Activated T-helper 1 cell treated with Interleukin-2 at 50 U/mL for 16 hours (primary cell): ENCODE measurements around the gene RND2.
A peak's percentile ranks its signal among the peaks of the same experiment; 100 is the strongest.

ENCODE experiments used
- DNase-seq: peaks from one replicate; pipeline ENCODE4 v3.0.0-alpha.2; 2020; ENCODE audit warnings: low read depth

RND2 gene

DNA sequence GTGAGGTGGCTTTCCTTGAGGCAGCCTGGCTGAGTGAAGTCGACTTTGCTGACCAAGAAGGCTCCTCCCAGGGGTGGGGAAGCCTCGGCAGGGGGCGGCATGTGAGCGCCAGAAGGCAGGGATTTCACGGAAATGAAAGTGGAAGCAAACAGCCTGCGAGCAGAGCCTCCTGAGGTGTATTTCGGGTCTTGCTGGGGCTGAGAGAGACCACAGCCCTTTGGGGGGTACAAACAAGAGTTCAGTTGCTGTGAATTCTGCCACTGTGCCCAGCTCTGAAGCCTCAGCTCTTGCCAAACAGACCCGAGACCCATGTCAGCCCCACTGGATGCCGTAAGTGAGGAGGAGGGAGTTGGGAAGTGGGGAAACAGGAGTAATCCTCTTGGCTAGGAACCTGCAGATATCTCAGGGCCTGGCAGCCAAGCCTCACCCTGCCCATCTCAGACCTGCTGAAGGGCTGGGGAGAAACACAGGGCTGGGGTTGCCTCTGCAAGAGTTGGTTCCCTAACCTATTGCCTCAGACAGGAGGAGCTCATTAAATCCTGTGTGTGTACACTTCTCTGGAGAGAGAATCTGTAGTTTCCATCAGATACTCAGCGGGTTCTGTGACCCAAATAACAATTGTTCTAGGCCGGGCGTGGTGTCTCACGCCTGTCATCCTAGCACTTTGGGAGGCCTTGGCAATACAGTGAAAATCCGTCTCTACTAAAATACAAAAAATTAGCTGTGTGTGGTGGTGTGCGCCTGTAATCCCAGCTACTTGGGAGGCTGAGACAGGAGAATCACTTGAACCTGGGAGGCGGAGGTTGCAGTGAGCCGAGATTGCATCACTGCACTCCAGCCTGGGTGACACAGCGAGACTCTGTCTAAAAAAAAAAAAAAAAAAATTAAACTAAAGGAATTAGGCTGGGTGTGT is 18.1 kb upstream of the RND2 start, which contains the start of gene IFI35:
TSS of gene IFI35 (plus strand) at position 146 of the 913 bp plus-strand sequence. CDS start at position 310, 164 bp downstream.
- DNase-seq, result peak; percentile 76

DNA sequence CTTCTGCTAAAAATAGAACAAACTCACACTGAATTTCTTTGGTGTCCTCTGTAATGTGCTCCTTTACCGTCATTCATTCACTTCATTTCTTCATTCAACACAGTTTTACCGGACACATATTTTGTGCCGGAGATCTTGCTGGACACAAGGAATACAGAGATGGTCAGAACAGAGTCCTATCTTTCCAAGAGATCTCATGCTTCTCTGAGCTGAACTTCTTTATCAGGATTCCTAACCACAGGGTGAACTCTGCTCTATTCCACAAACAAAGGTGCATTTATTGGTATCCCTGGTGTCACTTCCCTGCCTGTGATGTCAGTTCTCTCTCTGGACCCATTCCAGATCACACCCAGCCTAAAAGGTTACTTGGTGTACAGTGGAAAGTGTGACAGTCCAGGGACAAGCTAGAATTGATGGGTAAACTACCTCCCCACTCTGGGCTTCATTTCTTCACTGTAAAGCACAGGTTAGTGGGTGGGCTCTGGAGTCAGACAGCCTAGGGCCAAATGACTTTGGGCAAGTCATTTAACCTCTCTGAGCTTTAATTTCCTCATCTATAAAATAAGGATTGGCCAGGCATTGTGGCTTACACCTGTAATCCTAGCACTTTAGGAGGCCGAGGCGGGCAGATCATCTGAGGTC is 14.2 kb upstream of the RND2 start:
- no peak for DNase-seq

DNA sequence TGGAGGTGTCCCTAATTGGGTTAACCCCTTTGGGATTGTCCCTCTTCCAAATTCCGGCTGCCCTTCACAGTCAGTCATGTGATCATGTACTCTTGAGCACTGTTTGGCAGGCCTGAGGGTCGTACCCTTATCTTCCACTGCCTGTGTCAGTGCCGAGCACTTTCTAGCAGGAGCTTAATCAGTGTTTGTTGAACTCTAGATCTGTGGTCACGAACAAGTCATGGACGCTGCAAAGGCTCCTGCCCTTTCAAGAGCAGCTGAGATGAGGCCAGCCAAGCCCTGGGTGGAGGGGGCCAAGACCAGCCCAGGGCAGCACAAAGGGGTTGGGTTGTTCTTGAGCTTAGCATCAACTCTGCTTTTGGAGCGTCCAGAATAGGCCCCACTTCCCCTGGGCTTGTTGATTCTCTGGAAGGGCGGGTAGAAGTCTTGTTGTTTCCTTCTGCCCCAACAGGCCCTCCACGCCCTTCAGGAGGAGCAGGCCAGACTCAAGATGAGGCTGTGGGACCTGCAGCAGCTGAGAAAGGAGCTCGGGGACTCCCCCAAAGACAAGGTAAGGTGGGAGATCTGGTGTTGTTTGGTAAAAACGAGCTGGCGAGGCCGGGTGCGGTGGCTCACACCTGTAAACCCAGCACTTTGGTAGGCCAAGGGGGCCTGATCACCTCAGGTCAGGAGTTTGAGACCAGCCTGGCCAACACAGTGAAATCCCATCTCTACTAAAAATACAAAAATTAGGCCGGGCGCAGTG is 13.1 kb upstream of the RND2 start:
- DNase-seq, result no peak

DNA sequence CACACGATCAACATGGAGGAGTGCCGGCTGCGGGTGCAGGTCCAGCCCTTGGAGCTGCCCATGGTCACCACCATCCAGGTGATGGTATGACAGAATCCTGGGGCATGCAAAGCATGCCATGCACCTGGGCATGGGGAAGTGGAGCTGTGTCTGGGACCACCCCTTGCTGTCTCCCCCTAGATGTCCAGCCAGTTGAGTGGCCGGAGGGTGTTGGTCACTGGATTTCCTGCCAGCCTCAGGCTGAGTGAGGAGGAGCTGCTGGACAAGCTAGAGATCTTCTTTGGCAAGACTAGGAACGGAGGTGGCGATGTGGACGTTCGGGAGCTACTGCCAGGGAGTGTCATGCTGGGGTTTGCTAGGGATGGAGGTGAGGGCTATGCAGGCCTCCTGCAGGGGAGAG is 11.7 kb upstream of the RND2 start:
- no peak for DNase-seq

DNA sequence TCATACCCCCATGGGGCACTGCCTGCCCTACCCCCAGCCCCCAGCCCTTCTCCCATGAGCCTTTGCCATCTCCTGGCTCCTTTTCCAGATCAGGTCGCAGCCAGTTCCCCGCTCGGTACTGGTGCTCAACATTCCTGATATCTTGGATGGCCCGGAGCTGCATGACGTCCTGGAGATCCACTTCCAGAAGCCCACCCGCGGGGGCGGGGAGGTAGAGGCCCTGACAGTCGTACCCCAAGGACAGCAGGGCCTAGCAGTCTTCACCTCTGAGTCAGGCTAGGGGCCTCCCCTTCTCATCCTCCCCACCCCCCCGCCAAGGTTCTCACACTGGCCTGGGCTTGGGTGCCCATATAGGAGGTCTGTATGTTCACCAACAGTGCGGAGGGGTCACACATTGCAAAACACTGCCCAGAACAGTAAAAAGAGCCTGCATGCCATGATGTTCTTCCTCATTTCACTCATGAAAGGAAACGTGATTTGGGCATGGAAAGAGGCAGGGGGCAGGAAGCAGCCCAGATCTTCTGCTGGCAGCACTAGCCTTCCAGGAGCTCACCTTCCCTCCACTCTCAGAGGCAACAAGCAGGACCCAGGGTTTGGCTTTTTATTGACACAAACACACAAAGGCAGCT is 10.9 kb upstream of the RND2 start:
- no peak for DNase-seq

DNA sequence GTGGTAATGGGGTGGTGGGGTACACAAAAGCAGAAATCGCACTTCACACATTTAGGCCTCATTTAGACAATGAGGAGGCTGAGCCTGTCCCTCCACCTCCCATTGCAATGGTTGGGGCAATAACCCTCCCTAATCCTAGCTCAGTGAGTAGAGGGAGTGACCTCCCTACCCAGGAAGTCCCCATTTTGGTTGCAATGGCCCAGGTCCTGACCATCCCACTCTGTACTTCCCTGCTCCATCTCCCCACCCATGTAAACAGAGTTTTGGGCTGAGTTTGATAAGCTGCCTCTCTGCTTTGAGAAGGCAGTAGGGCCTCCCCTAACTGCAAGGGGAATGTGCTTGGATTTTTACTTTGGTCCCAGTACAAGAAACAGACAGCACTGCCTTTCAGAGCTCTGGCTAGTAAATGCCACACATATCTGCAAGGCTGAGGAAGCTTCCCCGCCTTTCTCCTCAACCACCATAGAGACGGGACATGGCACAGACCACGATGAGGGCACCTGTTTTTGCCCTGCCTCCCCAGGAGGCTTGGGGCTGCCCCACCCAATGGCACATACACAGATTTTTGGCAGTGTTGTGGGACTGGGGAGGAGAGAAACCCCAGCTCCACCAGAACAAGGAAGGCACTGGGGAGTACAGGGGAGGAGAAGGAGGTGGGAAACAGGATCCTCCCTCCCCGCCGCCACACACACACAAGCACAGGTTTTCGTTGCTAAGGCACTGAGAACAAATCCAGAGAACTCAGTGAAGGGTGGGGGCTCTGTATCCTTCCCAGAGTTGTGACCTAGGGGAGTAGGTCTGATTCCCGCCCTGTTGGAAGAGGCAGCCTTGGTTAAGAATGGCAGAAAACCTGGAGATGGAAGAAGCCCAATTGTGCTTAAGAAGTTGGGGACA is 10.1 kb upstream of the RND2 start:
- DNase-seq, result no peak

DNA sequence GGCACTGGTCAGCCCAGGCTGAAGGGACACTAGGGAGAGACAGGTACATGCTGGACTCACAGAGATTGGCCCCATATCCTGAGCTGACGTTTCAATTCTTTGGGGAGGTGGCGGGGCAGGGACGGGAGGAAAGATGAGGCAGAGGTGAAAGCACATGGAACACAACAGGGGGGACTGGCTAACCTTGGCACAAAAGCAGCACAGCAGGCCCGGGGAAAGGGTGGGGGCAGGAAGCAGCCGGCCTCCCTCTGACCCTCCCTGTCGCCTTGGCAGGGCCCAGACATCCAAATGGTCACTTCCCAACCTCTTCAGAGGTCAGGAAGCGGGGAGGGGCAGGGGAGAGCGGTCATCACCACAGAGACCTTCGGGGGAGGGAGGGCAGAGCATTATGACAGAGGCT is 9.5 kb upstream of the RND2 start:
- no peak for DNase-seq

DNA sequence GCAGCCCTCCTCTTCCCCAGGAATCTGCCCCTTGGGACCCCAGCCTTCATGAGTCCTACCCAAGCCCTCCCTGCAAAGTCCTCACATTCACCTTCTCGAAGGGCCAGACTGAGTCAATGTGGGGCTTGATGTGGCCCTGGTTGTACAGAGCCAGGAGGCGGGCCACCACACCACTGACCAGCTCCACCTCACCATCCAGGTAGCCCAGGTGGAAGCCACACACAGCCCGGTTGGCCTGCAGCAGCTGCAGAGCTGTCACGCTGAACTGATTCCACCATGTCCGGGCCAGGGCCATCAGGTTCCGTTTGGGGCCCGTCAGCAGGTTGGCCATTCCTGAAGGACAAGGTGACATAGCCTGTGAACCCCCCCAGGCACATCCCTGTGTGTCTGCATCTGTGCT is 8.8 kb upstream of the RND2 start:
- DNase-seq, result no peak

DNA sequence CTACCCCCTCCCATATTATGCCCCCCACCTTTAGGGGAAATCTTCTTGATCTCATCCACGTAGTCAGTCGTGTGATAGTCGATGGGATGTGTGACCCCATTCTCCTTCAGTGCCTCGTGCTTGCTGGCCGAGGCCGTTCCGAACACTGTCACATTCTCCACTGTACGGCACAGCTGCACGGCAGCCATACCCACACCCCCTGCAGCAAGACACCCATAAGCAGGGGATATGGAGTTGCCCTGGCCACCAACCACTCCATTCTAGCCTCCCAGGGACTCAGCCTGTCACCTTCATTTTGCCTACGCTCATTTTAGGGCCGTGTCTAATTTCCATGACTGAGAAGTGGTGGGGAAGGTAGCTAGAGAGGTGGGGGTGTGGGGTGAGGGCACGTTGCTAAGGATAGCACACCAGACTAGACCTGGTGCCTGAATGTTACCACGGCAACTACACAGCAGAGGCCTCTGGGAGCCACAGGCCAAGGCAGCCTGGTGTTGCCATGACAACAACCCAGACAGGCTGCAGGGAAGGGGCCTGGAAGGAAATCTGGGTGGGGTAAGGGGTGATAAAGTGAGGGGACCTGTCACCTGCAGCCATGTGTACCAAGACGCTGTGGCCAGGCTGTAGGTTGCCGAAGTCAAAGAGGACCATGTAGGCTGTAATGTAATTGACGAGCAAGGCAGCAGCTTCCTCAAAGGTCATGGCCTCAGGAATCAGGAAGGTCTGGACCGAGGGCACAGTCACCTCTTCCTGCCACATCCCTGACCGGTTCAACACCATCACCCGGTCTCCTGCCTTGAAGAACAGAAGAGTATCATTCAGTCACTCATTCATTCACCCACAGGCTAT is 6.8 kb upstream of the RND2 start:
- DNase-seq, result no peak

DNA sequence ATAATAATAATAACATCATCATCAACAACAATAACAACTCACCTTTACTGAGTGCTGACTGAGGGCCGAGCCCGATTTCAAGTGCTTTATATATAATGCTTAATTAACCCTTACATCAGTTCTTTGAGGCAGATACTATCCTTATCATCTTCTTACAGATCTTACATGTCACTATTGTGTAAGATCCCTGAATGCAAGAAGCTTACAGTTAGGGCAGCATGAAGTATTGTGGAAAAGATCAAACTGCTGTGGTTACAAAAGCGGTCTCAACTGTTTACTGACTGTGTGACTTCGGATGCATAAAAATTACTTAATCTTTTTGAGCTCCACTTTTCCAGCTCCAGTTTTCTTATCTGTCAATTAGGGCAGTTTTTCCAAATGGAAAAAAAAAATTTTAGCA is 6.1 kb upstream of the RND2 start:
- DNase-seq, result no peak

DNA sequence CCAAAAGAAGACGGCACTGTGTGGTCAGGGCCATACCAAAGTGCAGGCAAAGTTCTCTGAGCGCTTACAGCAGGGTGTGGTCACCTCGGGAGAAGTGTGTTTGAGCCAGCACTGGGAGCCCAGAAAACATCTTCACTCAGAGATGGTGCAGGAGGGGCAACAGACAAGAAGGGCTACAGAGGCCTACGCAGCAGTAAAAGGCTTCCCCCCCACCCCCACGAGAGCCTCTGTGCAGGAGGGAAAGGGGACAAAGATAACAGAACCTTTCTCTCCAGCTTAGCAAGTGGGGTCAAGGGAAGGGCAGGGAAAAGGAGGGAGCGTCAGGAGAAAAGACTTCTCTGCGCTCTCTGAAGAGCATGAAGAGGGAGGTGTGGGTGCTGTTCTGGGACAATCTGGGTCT is 5.6 kb upstream of the RND2 start:
- no peak for DNase-seq

DNA sequence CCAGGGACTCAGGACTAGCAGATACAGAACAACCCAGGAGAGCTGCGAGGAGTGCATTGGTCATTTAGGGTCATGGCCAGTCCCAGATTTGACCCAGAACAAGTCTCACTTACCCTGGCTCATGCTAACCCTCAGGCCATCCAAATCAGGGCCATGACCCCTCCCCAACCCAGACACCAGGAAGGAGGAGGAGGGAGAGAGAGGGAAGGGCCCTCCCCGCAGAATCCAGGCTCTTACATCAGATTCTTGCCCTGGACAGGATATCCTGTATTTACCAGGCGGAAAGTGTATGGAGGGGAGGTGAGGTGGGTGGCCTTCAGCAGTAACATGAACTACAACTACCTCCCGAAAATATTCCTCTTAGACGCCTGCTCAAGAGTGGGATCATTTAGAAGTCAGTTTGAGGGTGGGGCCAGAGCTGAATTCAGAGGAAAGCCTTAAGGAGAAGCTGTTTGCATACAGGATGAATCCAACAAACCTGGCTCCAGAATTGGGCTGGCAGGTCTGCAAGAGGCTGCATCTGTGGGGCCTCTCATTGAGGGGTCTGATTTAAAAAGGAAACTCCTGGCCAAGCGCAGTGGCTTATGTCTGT is 4.9 kb upstream of the RND2 start:
- DNase-seq, result no peak

DNA sequence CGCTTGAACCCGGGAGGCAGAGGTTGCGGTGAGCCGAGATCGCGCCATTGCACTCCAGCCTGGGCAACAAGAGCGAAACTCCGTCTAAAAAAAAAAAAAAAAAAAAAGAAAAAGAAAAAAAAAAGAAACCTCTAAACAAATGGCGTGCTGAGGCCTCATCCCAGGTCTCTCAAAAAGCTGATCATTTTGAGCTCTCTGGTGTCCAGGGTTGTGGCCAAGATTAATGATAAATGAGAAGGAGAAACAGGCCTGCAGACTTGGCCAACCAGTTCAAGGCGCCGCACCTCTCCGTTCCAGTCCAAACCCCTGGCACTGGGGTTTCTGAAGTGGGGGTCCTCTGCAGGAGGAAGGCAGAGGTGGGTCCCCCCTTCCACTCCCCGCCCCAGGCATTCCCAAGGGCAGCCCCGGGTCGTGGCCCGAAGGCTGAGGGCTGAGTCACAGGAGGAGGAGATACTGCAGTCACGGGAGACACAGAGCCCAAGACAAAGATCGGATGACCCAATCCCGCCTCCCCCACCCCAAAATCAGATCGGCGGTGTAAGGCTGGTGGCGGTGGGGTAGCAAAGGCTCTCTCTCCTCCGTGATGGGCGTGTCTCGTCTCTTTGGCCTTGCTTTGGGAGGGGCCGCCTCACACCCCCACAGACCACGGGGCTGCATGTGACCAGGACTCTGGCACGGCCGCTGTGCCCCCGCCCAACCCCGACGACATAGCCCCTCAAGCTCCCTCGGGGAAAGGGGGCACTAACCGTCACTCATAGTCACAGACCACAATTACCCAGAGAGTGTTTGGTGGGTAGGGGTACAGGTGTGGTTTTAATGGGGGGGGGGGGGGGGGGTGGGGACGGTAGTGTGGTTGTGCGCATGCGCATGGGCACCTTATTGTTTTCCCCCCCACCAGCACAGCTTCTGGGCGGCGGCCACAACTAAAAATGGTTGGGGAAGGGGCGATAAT is 4.0 kb upstream of the RND2 start:
- no peak for DNase-seq

DNA sequence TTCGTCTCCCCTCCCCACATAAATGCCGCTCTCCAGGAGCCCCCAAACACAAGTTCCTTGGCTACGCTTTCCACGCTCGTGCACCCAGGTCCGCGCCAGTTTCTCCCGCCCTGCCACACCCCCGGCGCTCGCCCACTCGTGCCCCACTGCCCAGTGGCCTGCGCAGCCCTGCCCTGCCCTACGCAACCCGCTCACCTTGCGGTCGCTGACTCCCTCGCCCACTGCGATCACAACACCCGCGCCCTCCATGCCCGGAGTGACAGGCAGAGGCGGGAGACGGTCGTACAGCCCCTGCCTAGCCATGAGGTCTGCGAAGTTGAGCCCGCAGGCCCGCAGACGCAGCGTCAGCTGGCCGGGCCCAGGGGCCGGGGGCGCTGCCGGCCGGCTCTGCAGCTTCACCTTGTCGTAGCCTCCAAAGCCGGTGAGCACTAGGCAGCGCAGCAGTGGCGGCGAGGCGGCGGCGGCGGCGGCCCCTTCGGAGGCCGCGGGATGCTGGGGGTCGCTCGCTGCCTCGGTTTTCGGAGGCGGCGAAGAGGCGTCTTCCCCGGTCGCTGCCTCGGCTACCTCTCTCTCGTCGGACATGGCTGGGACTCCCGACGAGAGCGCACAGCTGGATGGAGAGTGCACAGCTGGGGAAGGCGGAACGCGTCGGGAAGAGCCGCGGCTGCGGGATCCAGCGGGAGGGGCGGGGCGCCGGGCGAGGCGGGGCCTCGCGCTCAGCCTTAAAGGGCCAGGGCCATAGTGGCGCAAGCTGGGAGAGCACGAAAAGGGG is 3.1 kb upstream of the RND2 start, which contains the start of gene VAT1:
TSS of gene VAT1 (minus strand) at position 645 of the 772 bp plus-strand sequence. CDS start at position 582, 63 bp downstream.
- DNase-seq, result peak; percentile 47

DNA sequence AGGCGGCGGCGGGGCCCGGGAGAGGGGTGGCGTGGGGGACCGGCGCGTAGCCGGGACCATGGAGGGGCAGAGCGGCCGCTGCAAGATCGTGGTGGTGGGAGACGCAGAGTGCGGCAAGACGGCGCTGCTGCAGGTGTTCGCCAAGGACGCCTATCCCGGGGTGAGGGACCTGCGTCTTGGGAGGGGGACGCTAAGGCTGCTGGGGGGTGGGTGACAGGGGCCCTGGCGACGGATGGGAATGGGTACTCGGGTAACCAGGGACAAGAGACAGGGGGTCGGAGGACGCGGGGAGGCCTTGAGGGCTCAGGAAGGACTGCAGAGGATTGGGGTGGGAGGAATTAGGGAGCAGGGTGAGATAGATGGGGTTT is 243 bp downstream of the RND2 start:
- no peak for DNase-seq

DNA sequence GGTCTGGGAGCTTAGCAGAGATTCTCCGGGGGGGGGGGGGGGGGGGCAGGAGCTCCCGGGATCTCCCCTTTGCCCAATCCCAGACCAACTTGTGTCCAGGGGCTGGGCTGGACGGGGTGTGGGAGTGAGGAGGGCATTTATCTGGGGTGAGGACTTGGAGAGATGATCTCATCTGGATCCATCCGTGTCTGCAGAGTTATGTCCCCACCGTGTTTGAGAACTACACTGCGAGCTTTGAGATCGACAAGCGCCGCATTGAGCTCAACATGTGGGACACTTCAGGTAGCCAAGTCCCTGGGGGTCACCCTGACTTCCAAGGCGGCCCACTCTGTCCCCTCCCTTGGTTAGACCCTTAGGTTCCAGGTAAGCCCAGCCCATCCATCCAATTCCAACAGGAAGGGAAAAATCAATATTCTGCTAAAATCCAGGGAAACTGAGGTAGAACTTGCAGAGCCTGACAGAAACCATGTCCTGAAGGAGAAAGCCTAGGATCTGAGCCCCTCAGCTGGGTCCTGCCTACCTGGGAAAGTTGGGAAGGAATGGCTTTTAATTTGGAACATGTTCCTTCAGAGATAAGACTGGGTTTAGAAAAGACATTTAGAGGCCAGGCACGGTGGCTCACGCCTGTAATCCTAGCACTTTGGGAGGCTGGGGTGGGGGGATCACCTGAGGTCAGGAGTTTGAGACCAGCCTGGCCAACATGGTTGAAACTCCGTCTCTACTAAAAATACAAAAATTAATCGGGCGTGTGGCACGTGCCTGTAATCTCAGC is 921 bp downstream of the RND2 start:
- DNase-seq, result no peak

DNA sequence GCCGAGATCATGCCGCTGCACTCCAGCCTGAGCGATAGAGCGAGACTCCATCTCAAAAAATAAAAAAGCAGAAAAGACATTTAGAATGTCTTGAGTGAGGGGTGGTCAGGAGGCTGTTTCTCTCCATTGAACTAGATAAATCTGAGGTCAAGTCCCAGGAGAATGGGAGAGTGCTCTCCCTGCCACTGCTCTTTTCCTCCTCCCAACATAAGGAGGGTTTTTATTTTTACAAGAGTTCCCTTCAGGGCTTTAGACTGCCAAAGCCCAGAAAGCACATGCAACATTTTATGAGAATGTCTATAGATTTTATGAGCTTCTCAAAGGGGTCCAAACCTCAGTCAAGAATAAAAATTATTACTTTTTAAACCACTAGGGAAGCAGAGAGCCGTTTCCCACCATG is 1.6 kb downstream of the RND2 start:
- no peak for DNase-seq
